Rectal smooth muscle tissue (tissue), 1 donor: Measurements from ENCODE around the gene RETREG1.
A peak's percentile ranks its signal among the peaks of the same experiment; 100 is the strongest.

ENCODE experiments used
- H3K27ac ChIP-seq: one replicate; pipeline ENCODE4 v1.7.0; 2013; ENCODE audit warnings: low read depth, low read length, inconsistent platforms
- H3K27me3 ChIP-seq: one replicate; pipeline ENCODE4 v1.7.0; 2013; ENCODE audit warnings: low read length; ENCODE audit not compliant: control insufficient read depth, insufficient read depth
- H3K36me3 ChIP-seq: one replicate; pipeline ENCODE4 v1.7.0; 2013; ENCODE audit warnings: low read length; ENCODE audit not compliant: control insufficient read depth, insufficient read depth
- H3K4me1 ChIP-seq: one replicate; pipeline ENCODE4 v1.7.0; 2013; ENCODE audit warnings: low read length; ENCODE audit not compliant: control insufficient read depth, insufficient read depth
- H3K4me3 ChIP-seq: one replicate; pipeline ENCODE4 v1.7.0; 2013; ENCODE audit warnings: low read length
- H3K9ac ChIP-seq: one replicate; pipeline ENCODE4 v1.7.0; 2013; ENCODE audit warnings: low read length

Gene RETREG1

GRCh38 chr5:16521521-16522483, 95.0 kb downstream of the RETREG1 start:
- Histone ChIP-seq H3K27me3 (no peaks in the 10 kb centered on the region), H3K4me1 (no peaks in the 10 kb centered on the region), H3K27ac (no peak overlapping the region), H3K9ac (no peak overlapping the region), H3K36me3 (no peaks in the 10 kb centered on the region), H3K4me3 (peak overlapping the region; percentile 36)

GRCh38 chr5:16520841-16521240, 96.0 kb downstream of the RETREG1 start:
- H3K4me3 ChIP-seq = no peak overlapping the region
- no peak overlapping the region for H3K9ac ChIP-seq
- no peaks in the 10 kb centered on the region for H3K27me3 ChIP-seq
- H3K4me1 ChIP-seq = no peaks in the 10 kb centered on the region
- no peaks in the 10 kb centered on the region for H3K36me3 ChIP-seq
- H3K27ac ChIP-seq = no peak overlapping the region

GRCh38 chr5:16519435-16519834, 97.4 kb downstream of the RETREG1 start:
- Histone ChIP-seq H3K4me1 (no peaks in the 10 kb centered on the region), H3K27ac (no peak overlapping the region), H3K9ac (no peak overlapping the region), H3K36me3 (no peaks in the 10 kb centered on the region), H3K4me3 (no peak overlapping the region), H3K27me3 (no peaks in the 10 kb centered on the region)

GRCh38 chr5:16518606-16519005, 98.2 kb downstream of the RETREG1 start:
- H3K27ac ChIP-seq = no peak overlapping the region
- H3K36me3 ChIP-seq = no peaks in the 10 kb centered on the region
- no peaks in the 10 kb centered on the region for H3K27me3 ChIP-seq
- H3K4me1 ChIP-seq = no peaks in the 10 kb centered on the region
- H3K9ac ChIP-seq = no peak overlapping the region
- no peak overlapping the region for H3K4me3 ChIP-seq

- Histone ChIP-seq H3K4me3 (no peak overlapping the region), H3K27me3 (no peaks in the 10 kb centered on the region), H3K9ac (no peak overlapping the region), H3K4me1 (no peaks in the 10 kb centered on the region), H3K27ac (no peak overlapping the region), H3K36me3 (no peaks in the 10 kb centered on the region)
Measured at GRCh38 chr5:16515532-16515931, 101.3 kb downstream of the RETREG1 start.

- H3K4me1 ChIP-seq = no peaks in the 10 kb centered on the region
- no peak overlapping the region for H3K9ac ChIP-seq
- no peak overlapping the region for H3K4me3 ChIP-seq
- H3K27ac ChIP-seq = no peak overlapping the region
- H3K36me3 ChIP-seq = no peaks in the 10 kb centered on the region
- no peaks in the 10 kb centered on the region for H3K27me3 ChIP-seq
Measured at GRCh38 chr5:16510098-16510497, 106.7 kb downstream of the RETREG1 start.

GRCh38 chr5:16508730-16509531, 107.9 kb downstream of the RETREG1 start:
- H3K27ac ChIP-seq = no peak overlapping the region
- no peak overlapping the region for H3K9ac ChIP-seq
- H3K27me3 ChIP-seq = no peaks in the 10 kb centered on the region
- no peaks in the 10 kb centered on the region for H3K36me3 ChIP-seq
- H3K4me1 ChIP-seq = no peaks in the 10 kb centered on the region
- peak overlapping the region; percentile 5 for H3K4me3 ChIP-seq

GRCh38 chr5:16507716-16508115, 109.1 kb downstream of the RETREG1 start:
- no peak overlapping the region for H3K9ac ChIP-seq
- no peaks in the 10 kb centered on the region for H3K4me1 ChIP-seq
- H3K4me3 ChIP-seq = no peak overlapping the region
- H3K27ac ChIP-seq = no peak overlapping the region
- no peaks in the 10 kb centered on the region for H3K27me3 ChIP-seq
- no peaks in the 10 kb centered on the region for H3K36me3 ChIP-seq

- Histone ChIP-seq H3K9ac (no peak overlapping the region), H3K4me3 (no peak overlapping the region), H3K27me3 (no peaks in the 10 kb centered on the region), H3K27ac (no peak overlapping the region), H3K4me1 (no peaks in the 10 kb centered on the region), H3K36me3 (no peaks in the 10 kb centered on the region)
Measured at GRCh38 chr5:16505904-16506303, 110.9 kb downstream of the RETREG1 start.

GRCh38 chr5:16505140-16505891, 111.5 kb downstream of the RETREG1 start:
- H3K27me3 ChIP-seq = no peaks in the 10 kb centered on the region
- no peaks in the 10 kb centered on the region for H3K36me3 ChIP-seq
- H3K4me1 ChIP-seq = no peaks in the 10 kb centered on the region
- no peak overlapping the region for H3K9ac ChIP-seq
- no peak overlapping the region for H3K27ac ChIP-seq
- H3K4me3 ChIP-seq = no peak overlapping the region

GRCh38 chr5:16504571-16504970, 112.2 kb downstream of the RETREG1 start:
- Histone ChIP-seq H3K36me3 (no peaks in the 10 kb centered on the region), H3K4me3 (no peak overlapping the region), H3K4me1 (no peaks in the 10 kb centered on the region), H3K27ac (no peak overlapping the region), H3K27me3 (no peaks in the 10 kb centered on the region), H3K9ac (no peak overlapping the region)

GRCh38 chr5:16502866-16503265, 113.9 kb downstream of the RETREG1 start:
- H3K36me3 ChIP-seq = no peaks in the 10 kb centered on the region
- H3K4me1 ChIP-seq = no peaks in the 10 kb centered on the region
- no peaks in the 10 kb centered on the region for H3K27me3 ChIP-seq
- H3K27ac ChIP-seq = no peak overlapping the region
- H3K4me3 ChIP-seq = no peak overlapping the region
- H3K9ac ChIP-seq = no peak overlapping the region
